Activated CD8-positive, alpha-beta memory T cell treated with anti-CD3 and anti-CD28 coated beads, Interleukin-2, amount 50 U/mL, for 24 hours (primary cell): Measurements from ENCODE around the gene TMBIM4.

Source experiments
- DNase-seq: peaks from one replicate; pipeline ENCODE4 v3.0.0-alpha.2; 2020; ENCODE audit errors: extremely low read depth

TMBIM4 gene

GRCh38 chr12:66092559-66093269 lies 77.1 kb downstream of the TMBIM4 start:
- no peak for DNase-seq

GRCh38 chr12:66090157-66090556 lies 79.6 kb downstream of the TMBIM4 start:
- DNase-seq: no peak

GRCh38 chr12:66087365-66087943 lies 82.3 kb downstream of the TMBIM4 start:
- peak; percentile 25 for DNase-seq

- no peak for DNase-seq
Measured at GRCh38 chr12:66085998-66086397, 83.8 kb downstream of the TMBIM4 start.
